Measurements from ENCODE around the gene TGFBR2.

- TF ChIP-seq CTCF (IDR thresholded peaks at IDR 0.05; ENCODE audit: low read depth, low read length) (no peak), EZH2phosphoT487 (IDR thresholded peaks at IDR 0.05; ENCODE audit: low read depth) (no peak)
Observed at GRCh38 chr3:30672959-30673358, 66.6 kb downstream of the TGFBR2 start.
